Ramos (cell line): ENCODE measurements around the gene SUFU.

Experiments used
- in situ Hi-C: fragments of 300-500 bp; cut with MboI; formaldehyde crosslinking; loops from one replicate; pipeline ENCODE4 v1.14.3; 2022; ENCODE audit warnings: low sequenced_read_pairs; ENCODE audit not compliant: unreplicated experiment

Gene SUFU

DNA sequence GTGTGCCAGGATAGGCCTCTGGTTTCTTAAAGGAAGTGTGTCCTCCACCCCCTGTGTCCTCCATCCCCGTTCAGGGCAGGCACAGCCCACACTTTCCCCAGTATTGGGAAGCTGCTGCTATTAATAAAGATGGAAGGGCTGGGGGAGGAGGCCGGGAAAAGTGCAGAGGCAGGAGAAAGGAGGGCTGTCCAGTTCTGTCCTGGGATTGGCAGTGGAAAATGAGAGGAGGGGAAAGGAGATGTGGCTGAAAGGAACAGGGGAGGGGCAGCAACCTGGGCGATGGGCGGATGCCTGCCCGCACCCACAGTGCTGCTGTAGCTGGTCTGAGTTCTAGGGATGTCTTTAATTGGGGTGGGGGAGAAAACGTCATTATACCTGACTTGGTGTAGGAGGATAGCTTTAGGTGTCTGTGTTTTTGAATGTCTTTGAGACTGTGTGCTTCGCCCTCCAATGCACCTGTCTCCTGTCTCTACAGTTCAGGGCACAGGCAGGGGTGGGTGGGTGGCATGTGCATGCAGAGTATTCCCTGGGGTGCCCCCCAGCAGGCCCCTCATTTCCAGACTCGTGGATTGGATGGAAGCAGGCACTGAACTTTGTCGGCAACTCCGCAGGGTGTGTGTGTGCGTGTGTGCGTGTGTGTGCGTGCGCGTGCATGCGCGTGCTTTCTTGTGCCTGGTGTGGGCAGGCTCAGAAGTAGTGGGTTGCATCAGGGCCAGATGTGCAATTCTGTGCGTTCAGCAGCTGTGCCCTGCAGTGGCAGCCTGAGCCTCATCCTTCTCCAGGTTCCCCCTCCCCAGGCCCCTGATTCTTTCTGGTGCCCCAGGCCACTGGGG is 143.1 kb downstream of the SUFU start:
- in situ Hi-C loops: no loop called here

DNA sequence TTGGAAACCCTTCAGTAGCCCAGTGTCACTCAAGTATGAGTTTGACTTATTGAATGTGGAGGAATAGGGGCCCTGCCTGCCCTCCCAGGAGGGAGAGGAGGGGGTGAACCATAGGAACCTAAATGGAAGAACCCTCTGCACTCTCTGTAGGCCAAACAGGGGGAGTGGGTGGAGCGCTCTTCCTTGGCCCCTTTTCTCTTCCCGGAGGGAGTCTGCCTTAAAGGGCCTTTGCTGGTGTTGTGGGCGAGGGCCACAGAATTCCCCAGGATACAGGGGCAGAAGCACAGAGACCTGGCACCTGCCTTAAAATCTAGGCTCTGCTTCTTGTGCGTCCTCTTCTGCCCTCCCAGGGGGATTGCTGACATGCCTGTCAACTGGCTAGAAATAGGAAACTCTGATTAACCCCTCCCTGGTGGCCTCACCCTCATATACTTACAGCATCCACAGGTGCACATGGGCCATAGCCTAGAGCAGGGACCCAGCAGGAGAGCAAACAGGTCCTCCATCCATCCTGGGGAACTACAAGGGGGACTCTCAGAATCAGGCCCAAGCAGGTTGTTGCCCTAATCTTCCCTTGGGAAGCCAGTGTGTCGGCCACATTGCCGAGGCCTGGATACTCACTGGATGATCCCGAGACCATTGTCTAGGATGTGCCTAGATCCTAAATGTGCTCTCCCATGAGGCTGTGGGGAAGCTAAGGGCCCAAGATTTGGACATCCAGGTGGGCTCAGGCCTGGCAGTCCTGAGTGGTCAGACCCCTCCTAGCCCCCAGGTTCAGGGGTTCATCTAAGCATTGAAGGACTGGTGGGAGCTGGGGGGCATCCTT is 143.9 kb downstream of the SUFU start:
- in situ Hi-C loops: no loop called here

DNA sequence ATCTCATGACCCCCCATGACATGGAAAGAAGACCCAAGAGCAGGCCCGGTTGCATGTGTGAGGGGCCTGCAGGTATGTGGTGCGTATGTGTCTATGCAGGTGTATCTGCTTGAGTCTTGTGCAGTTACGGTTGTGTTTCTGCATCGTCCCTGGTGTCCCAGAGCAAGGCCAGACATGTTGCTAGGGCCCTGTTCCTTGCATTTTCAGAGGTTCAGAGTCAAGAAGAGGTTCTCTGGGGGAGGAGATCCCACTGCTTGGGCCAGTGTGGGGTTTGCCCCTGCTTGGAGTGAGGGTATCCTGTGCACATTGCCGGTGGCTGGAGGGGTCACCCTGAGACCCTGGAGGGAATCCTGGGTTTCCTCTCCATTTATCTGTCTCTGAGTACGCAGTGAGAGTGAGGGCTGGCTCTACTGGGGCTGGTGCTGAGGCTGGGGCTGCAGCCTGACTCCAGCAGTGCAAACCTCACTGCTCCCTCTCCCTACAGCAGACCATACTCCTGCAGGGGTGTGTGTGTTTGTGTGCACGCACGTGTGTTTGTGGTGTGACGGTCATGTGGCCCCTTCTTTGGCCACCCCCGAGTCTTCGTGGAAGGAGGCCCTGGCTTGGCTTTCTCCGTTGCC is 144.6 kb downstream of the SUFU start:
- in situ Hi-C loops: no loop called here

DNA sequence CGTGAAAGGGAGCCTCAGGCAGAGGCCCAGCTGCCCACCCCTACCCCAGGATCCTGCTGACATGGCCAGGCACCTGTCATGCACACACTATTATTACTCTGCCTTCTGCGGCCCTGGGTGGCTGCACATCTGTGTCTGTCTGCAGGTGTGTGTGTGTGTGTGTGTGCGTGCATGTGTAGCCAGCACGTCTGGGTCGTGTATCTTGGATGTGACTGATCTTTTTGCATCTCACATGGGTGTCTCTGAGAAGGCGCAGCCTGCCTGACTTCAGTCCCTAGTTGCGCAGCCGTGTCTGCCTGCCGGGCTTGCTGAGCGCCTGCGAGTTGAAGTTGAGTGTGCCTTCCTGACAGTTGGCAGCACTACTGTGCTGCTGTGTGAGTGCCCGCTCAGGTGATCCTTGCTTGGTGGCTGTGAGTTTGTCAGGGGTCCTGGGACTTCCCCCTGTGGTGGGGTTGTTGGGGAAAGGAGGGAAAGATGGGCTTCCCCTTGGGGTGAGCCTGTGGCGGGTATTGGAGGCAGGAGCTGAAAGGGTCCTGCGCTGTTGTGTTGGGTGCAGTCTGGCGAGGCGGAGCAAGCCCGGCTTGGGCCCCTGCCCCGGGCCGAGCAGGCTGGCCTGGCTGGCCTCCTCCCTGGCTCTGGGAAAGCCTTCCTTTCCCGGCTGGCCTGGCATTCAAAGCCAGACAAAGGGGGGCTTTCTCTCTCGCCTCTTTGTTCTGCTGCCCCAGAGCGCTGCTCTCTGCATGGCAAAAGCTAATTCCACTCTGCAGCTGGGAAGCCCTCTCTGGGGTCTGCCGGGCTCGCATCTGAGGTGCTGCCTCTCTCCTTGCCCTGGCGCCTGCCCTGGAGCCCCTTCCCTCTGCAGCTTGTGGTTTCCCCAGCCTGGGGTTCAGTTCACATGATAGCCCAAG is 145.4 kb downstream of the SUFU start:
- in situ Hi-C loops: no loop called here

DNA sequence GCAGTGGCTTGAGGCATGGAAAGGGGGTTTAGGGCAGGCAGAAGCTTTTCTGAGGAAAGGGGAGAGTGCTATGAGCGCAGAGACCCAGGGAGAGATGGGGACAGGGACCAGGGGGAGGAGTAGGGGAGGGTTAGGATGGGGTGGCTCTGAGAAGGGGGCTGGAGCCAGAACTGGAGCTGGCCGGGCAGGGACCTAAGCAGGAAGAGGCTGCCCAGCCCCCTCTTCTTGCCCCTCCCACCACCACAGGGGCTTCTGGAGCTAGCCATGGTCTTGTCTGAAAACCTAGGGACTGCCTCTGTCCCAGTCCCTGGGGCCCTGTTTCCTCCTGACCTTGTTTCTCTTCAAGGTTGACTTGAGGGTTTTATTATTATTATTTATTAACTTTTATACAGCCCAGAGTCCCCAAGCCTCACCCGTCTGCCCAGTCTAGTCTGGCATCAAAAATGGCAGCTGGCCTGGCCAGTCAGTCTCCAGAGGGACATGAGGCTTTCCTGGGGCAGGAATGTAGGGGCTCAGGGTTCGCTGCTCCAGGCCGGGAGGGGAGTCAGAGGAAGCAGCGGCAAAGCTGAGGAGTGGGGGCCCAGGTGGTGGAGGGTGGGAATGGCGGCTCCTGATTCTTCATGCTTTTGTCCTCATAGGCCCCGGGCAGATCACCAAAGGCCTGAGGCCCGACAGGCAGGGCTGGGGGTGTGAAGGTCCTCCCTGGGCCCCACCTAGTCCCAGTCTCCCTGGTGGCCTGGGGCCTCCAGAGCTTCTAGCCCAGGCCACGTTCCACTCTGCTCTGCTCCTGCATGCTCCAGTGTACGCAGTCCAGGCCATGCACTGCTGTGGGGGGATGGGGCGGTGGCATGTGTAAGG is 146.3 kb downstream of the SUFU start:
- in situ Hi-C loops: loop anchor here (10.0 kb wide), 1 partner anchor 825 kb away; no protein-coding TSS in a partner anchor

DNA sequence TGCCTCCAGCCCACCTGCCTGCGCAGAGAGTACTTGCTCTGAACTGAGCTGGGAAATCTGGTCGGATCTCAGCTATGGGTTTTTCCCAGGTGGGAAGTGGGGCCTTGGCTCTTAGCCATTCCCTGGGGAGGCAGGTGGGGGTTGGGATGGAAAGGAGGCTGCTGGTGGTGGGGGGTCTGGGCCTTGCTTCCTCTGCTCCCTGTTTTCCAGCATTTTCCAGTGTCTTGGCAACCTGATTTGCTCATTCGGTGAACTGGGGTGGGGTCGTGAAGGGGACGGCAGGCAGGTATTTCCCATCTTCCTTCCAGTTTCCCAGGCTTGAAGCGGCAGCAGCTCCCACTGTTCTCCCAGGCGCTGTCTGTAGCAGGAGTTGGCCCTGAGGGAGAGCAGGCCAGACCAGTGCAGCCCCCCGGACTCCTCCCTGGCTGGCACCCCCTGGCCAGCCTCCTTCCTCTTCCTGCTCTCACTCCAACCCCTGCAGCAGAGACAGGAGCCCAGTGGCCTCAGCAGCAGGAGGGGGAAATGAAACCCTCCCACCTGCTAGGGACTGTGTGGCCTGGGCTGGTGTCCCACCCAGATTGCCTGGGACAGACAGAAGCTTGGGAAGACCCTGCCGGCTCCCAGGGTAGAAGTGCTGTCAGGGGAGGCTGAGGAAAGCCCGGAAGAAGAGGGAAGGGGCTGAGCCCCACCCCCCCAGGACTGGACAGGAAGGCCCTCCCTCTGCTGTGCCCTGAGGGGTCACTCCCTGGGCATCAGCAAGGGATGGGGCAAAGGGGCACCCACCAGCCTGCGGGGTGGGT is 147.1 kb downstream of the SUFU start:
- in situ Hi-C loops: loop anchor here (10.0 kb wide), 1 partner anchor 826 kb away; no protein-coding TSS in a partner anchor

DNA sequence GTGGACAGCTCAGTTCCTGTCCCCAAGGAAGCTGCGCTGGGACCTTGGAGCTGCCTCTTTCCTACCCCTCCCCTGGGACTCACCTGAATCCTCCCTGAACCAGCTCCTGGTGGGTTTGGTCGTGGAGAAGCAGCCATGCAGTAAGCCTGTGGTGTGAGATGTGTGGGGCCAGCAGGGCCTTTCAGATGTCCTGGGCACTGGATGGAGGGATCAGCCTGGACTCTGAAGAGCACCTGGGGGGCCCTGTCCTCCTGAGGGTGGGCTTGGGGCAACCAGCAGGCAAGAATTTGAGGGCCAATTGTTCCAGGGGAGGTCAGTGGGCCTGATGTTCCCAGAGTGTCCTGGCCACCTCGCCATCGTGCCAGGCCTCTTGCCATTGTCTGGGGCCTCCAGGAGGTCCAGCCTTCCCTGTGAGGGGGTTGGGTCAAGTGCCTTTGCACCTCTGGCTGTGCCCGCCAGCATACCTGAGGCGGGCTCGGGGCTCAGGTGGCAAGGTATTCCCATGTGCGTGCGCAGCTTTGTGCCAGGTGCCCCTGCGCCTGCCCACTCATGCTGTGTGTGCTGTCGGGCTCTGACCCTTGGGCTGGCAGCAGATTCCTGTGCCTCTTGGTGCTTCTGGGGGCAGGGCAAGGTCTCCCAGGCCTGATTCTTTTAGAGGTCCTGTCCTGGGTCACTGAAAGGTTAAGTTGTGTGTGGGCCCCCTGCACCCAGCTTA is 147.8 kb downstream of the SUFU start:
- in situ Hi-C loops: loop anchor here (10.0 kb wide), 1 partner anchor 827 kb away; no protein-coding TSS in a partner anchor

DNA sequence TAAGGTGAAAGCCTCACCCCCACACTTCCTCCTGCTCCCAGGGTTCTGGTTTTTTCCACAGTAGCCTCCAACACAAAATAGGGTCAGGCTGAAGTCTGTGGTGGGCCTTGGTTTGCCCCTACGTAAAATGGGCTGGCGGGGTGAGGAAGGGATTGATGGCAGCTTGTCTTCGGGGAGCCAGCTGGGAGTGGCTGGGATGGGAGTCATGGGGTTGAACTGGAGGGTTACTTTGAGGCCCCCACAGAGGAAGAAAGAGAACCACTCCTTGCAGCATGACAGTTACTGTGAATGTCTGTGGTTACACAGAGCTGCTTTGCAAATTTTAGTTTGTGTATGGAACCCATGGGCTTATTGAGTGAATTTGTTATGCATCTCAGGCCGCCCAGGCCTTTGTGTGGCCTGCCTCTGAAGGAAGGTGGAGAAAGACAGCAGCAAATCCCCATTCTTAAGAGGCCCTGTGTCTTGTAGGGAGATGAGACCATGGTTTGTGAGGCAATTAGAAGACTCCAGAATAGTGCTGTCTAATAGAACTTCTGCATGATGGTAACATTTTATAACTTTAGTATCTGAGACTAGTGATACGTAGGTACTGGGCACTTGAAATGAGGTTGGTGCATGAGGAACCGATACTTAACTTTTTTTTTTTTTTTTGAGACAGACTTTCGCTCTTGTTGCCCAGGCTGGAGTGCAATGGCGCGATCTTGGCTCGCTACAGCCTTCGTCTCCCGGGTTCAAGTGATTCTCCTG is 148.6 kb downstream of the SUFU start:
- in situ Hi-C loops: loop anchor here (10.0 kb wide), 1 partner anchor 828 kb away; no protein-coding TSS in a partner anchor

DNA sequence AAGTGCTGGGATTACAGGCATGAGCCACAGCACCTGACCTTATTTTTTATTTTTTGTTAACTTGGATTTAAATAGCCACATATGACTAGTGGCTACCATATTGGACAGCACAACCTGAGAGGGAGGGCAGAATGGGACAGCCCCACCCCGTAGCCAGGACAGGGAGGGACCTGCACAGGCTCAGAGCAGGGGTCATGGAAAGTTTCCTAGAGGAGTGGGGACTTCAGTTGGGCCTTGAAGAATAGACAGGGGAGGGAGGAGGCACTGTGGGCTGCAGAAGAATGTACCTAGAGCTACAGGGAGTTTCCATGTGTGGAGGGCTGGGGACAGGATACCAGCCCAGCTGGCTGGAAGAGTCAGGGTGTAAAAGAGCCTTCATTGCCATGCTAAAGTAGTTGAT is 149.3 kb downstream of the SUFU start:
- in situ Hi-C loops: loop anchor here (10.0 kb wide), 1 partner anchor 828 kb away; no protein-coding TSS in a partner anchor

DNA sequence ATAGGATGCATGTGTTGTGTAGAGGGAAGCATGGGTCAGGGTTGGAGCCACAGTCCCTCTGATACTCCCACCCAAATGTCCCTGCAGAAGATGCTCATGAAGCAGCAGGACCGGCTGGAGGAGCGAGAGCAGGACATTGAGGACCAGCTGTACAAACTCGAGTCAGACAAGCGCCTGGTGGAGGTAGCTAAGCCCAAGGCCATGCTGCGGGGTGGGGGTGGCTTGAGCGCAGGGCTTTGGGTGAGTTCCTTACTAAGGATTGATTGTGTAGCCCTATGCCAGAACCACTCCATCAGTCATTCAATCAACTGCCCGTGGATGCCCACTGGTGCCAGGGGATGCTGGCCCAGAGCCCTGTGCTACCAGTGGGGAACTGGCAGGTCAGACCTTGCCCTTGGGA is 150.8 kb downstream of the SUFU start:
- in situ Hi-C loops: loop anchor here (10.0 kb wide), 1 partner anchor 830 kb away; no protein-coding TSS in a partner anchor

DNA sequence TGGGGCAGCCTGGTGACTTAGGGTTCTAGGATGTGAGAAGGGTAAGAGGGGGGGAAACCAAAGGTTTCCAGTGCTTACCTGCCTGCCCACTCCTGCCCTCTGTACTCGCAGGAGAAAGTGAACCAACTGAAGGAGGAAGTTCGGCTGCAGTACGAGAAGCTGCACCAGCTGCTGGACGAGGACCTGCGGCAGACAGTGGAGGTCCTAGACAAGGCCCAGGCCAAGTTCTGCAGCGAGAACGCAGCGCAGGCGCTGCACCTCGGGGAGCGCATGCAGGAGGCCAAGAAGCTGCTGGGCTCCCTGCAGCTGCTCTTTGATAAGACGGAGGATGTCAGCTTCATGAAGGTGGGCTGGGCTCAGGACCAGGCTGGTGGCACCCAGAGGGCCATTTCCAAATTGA is 151.2 kb downstream of the SUFU start:
- in situ Hi-C loops: loop anchor here (10.0 kb wide), 1 partner anchor 830 kb away; no protein-coding TSS in a partner anchor

DNA sequence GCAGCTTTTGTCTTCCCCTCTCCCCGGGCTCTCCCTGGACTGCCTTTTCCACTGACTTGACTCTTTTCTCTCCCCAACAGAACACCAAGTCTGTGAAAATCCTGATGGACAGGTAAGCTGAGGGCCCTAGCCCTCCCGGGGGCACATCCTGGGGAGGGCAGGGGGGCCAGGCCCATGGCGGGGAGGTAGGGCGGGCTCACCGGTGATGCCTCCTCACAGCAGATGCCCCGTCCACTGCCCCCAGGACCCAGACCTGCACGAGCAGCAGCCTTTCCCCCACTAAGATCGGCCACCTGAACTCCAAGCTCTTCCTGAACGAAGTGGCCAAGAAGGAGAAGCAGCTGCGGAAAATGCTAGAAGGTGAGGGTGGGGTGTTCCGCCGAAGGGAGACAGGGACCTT is 152.3 kb downstream of the SUFU start:
- in situ Hi-C loops: loop anchor here (10.0 kb wide), 1 partner anchor 831 kb away; no protein-coding TSS in a partner anchor

DNA sequence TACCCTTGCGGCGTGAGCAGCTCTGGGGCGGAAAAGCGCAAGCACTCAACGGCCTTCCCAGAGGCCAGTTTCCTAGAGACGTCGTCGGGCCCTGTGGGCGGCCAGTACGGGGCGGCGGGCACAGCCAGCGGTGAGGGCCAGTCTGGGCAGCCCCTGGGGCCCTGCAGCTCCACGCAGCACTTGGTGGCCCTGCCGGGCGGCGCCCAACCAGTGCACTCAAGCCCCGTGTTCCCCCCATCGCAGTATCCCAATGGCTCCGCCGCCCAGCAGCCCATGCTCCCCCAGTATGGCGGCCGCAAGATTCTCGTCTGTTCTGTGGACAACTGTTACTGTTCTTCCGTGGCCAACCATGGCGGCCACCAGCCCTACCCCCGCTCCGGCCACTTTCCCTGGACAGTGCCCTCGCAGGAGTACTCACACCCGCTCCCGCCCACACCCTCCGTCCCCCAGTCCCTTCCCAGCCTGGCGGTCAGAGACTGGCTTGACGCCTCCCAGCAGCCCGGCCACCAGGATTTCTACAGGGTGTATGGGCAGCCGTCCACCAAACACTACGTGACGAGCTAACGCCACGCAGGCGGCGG is 153.1 kb downstream of the SUFU start:
- in situ Hi-C loops: loop anchor here (10.0 kb wide), 1 partner anchor 832 kb away; no protein-coding TSS in a partner anchor

DNA sequence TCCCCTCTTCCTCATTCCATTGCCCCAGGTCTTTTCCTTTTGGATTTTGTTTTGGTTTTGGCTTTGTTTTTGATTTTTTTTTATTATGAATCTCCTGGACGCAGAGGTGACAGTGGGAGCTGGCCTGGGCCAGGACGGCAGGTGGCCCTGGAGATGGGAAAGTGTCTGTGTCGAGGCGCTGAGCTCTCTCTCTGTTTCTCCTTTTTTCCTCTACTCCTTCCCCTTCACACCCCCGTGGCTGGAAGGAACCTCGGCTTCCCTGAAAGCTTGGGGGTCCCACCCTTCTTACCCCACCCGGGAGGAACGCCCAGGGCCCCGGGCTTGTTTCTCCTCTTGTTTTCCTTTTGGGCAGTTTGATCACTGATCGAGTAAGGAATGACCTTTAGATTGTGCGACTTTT is 153.7 kb downstream of the SUFU start:
- in situ Hi-C loops: loop anchor here (10.0 kb wide), 1 partner anchor 833 kb away; no protein-coding TSS in a partner anchor

DNA sequence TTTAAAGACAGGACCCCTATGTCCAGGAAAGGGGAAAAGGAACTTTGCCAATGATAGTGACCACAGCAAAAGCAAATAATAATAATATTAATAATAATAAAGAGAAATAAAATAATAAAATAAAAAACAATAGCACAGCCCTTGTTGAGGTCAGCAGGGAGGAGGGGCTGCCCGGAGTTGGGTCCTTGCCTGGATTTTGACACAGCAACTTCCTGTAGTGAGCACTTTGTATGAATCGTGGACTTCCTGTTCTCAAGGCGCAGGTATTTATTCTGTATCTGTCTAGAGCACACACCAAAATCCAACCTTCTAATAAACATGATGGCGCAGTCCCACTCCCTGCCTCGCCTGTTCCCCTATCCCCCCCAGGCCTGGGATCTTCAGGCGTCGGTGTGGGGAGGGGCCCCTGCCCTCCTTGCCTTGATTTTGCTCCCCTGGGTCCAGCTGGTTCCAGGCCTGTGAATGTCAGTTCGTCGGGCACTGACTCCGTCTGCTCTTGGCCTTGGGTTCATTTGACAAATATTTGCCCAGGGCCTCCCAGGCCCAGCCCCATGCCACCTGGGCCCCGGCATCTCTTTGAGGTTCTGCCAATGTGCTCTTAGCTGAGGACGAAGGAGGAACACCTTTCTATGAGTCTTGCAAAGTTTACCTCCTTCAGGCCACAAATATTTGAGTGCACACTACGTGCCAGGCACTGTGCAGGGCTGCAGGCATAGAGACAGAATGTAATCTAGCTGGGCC is 154.4 kb downstream of the SUFU start:
- in situ Hi-C loops: loop anchor here (10.0 kb wide), 1 partner anchor 833 kb away; no protein-coding TSS in a partner anchor
